ENCODE results near the gene PARP6. TPM values are rescaled to one million over a fixed set of nuclear protein-coding genes. Genes with fewer than 3 reads are reported as not detected.

PARP6 gene
- total RNA-seq, 2 donors from 2014 or later: 108 to 132 TPM

- Mint-ChIP-seq H3K36me3 (ENCODE audit: insufficient read depth in 2 of 2) (peaks cover 5 to 6% of the 10 kb centered on the region in 2 donors), H3K27ac (no peak overlapping the region), H3K4me1 (ENCODE audit: low read depth) (peaks cover 60% of the 10 kb centered on the region), H3K9me3 (no peaks in the 10 kb centered on the region), H3K4me3 (no peak overlapping the region), H3K27me3 (ENCODE audit: low read depth) (no peaks in the 10 kb centered on the region)
- no peak for ATAC-seq (replicated peaks in 1 of 2)
- no peak for DNase-seq
Measured at GRCh38 chr15:72235298-72235697, 37.1 kb downstream of the PARP6 start.

- Mint-ChIP-seq H3K27me3 (ENCODE audit: low read depth) (no peaks in the 10 kb centered on the region), H3K36me3 (ENCODE audit: insufficient read depth in 2 of 2) (peaks cover 12% of the 10 kb centered on the region in 2 donors), H3K27ac (no peak overlapping the region), H3K9me3 (no peaks in the 10 kb centered on the region), H3K4me1 (ENCODE audit: low read depth) (peaks cover 51% of the 10 kb centered on the region), H3K4me3 (no peak overlapping the region)
- no peak for DNase-seq
- no peak for ATAC-seq (replicated peaks in 1 of 2)
Measured at GRCh38 chr15:72233769-72234168, 38.6 kb downstream of the PARP6 start.

GRCh38 chr15:72231833-72232478 lies 40.4 kb downstream of the PARP6 start:
- Mint-ChIP-seq H3K27ac (peak overlapping the region; percentile 97), H3K4me3 (peak overlapping the region; percentile 97 to 99), H3K27me3 (ENCODE audit: low read depth) (no peaks in the 10 kb centered on the region), H3K4me1 (ENCODE audit: low read depth) (peaks cover 53% of the 10 kb centered on the region), H3K9me3 (no peaks in the 10 kb centered on the region), H3K36me3 (ENCODE audit: insufficient read depth in 2 of 2) (peaks cover 14 to 25% of the 10 kb centered on the region in 2 donors)
- DNase-seq (peak; percentile 43 to 45), ATAC-seq (replicated peaks in 1 of 2) (no peak)

GRCh38 chr15:72231066-72231832 lies 41.1 kb downstream of the PARP6 start, which contains the start of gene PKM:
TSS of gene PKM (minus strand) at chr15:72231190. CDS start at chr15:72219097, 12,093 bp downstream.
- no peaks in the 10 kb centered on the region for H3K27me3 Mint-ChIP-seq (ENCODE audit: low read depth)
- H3K9me3 Mint-ChIP-seq: no peaks in the 10 kb centered on the region
- H3K4me3 Mint-ChIP-seq: peak within 1 kb of the TSS; percentile 97 to 99
- H3K27ac Mint-ChIP-seq: peak within 1 kb of the TSS; percentile 97
- peaks cover 53% of the 10 kb centered on the region for H3K4me1 Mint-ChIP-seq (ENCODE audit: low read depth)
- DNase-seq (peak; percentile 98 to 99), ATAC-seq (replicated peaks in 1 of 2) (peak; percentile 49 to 53)
- H3K36me3 Mint-ChIP-seq (ENCODE audit: insufficient read depth in 2 of 2): peaks cover 14 to 26% of the 10 kb centered on the region in 2 donors

GRCh38 chr15:72230197-72231065 lies 41.9 kb downstream of the PARP6 start:
- H3K27me3 Mint-ChIP-seq (ENCODE audit: low read depth): no peaks in the 10 kb centered on the region
- no peaks in the 10 kb centered on the region for H3K9me3 Mint-ChIP-seq
- peaks cover 58% of the 10 kb centered on the region for H3K4me1 Mint-ChIP-seq (ENCODE audit: low read depth)
- peaks cover 17 to 34% of the 10 kb centered on the region in 2 donors for H3K36me3 Mint-ChIP-seq (ENCODE audit: insufficient read depth in 2 of 2)
- DNase-seq: peak; percentile 83 to 85
- H3K27ac Mint-ChIP-seq: peak overlapping the region; percentile 95
- ATAC-seq (replicated peaks in 1 of 2): peak; percentile 0 to 8
- H3K4me3 Mint-ChIP-seq: peak overlapping the region; percentile 97 to 99

- Mint-ChIP-seq H3K4me3 (peak overlapping the region; percentile 97 to 99), H3K9me3 (no peaks in the 10 kb centered on the region), H3K36me3 (ENCODE audit: insufficient read depth in 2 of 2) (peaks cover 19 to 36% of the 10 kb centered on the region in 2 donors), H3K4me1 (ENCODE audit: low read depth) (peaks cover 62% of the 10 kb centered on the region), H3K27ac (peak overlapping the region; percentile 98), H3K27me3 (ENCODE audit: low read depth) (no peaks in the 10 kb centered on the region)
- ATAC-seq (replicated peaks in 1 of 2): no peak
- DNase-seq: no peak
Measured at GRCh38 chr15:72229947-72230196, 42.5 kb downstream of the PARP6 start.

- Mint-ChIP-seq H3K27me3 (ENCODE audit: low read depth) (no peaks in the 10 kb centered on the region), H3K4me3 (peak overlapping the region; percentile 97 to 99), H3K4me1 (ENCODE audit: low read depth) (peaks cover 60% of the 10 kb centered on the region), H3K36me3 (ENCODE audit: insufficient read depth in 2 of 2) (peaks cover 19 to 37% of the 10 kb centered on the region in 2 donors), H3K9me3 (no peaks in the 10 kb centered on the region), H3K27ac (peak overlapping the region; percentile 98)
- DNase-seq: peak; percentile 41 to 49
- no peak for ATAC-seq (replicated peaks in 1 of 2)
Measured at GRCh38 chr15:72229076-72229946, 43.0 kb downstream of the PARP6 start.

- Mint-ChIP-seq H3K36me3 (ENCODE audit: insufficient read depth in 2 of 2) (peaks cover 26 to 49% of the 10 kb centered on the region in 2 donors), H3K9me3 (no peaks in the 10 kb centered on the region), H3K27ac (peak overlapping the region; percentile 98), H3K4me1 (ENCODE audit: low read depth) (peaks cover 67% of the 10 kb centered on the region), H3K4me3 (peak overlapping the region; percentile 97 to 99), H3K27me3 (ENCODE audit: low read depth) (no peaks in the 10 kb centered on the region)
- no peak for ATAC-seq (replicated peaks in 1 of 2)
- peak; percentile 13 to 18 for DNase-seq
Measured at GRCh38 chr15:72227720-72228119, 44.6 kb downstream of the PARP6 start.

- Mint-ChIP-seq H3K4me3 (peak overlapping the region; percentile 97 to 99), H3K27ac (peak overlapping the region; percentile 98), H3K9me3 (no peaks in the 10 kb centered on the region), H3K4me1 (ENCODE audit: low read depth) (peaks cover 67% of the 10 kb centered on the region), H3K27me3 (ENCODE audit: low read depth) (no peaks in the 10 kb centered on the region), H3K36me3 (ENCODE audit: insufficient read depth in 2 of 2) (peaks cover 26 to 55% of the 10 kb centered on the region in 2 donors)
- DNase-seq: peak; percentile 57 to 67
- ATAC-seq (replicated peaks in 1 of 2): peak; percentile 39 to 40
Measured at GRCh38 chr15:72227192-72227586, 45.2 kb downstream of the PARP6 start.

GRCh38 chr15:72223278-72223677 lies 49.1 kb downstream of the PARP6 start:
- Mint-ChIP-seq H3K9me3 (no peaks in the 10 kb centered on the region), H3K36me3 (ENCODE audit: insufficient read depth in 2 of 2) (peaks cover 20 to 61% of the 10 kb centered on the region in 2 donors), H3K27ac (peak overlapping the region; percentile 94), H3K27me3 (ENCODE audit: low read depth) (no peaks in the 10 kb centered on the region), H3K4me3 (peak overlapping the region; percentile 32 to 56), H3K4me1 (ENCODE audit: low read depth) (peaks cover 82% of the 10 kb centered on the region)
- no peak for DNase-seq
- ATAC-seq (replicated peaks in 1 of 2): no peak

GRCh38 chr15:72222393-72222792 lies 50.0 kb downstream of the PARP6 start:
- H3K4me3 Mint-ChIP-seq: peak overlapping the region; percentile 33 to 65
- no peak for ATAC-seq (replicated peaks in 1 of 2)

GRCh38 chr15:72220687-72221086 lies 51.7 kb downstream of the PARP6 start:
- ATAC-seq (replicated peaks in 1 of 2): no peak
- H3K27ac Mint-ChIP-seq: peak overlapping the region; percentile 76
- no peaks in the 10 kb centered on the region for H3K27me3 Mint-ChIP-seq (ENCODE audit: low read depth)
- no peak overlapping the region for H3K4me3 Mint-ChIP-seq
- peaks cover 57% of the 10 kb centered on the region for H3K4me1 Mint-ChIP-seq (ENCODE audit: low read depth)
- DNase-seq: no peak
- peaks cover 20 to 57% of the 10 kb centered on the region in 2 donors for H3K36me3 Mint-ChIP-seq (ENCODE audit: insufficient read depth in 2 of 2)
- H3K9me3 Mint-ChIP-seq: no peaks in the 10 kb centered on the region

More at GRCh38 chr15:72222393-72222792, 50.0 kb downstream of the PARP6 start:
- peak overlapping the region; percentile 94 for H3K27ac Mint-ChIP-seq
- peaks cover 22 to 58% of the 10 kb centered on the region in 2 donors for H3K36me3 Mint-ChIP-seq (ENCODE audit: insufficient read depth in 2 of 2)
- no peaks in the 10 kb centered on the region for H3K27me3 Mint-ChIP-seq (ENCODE audit: low read depth)
- no peaks in the 10 kb centered on the region for H3K9me3 Mint-ChIP-seq
- no peak for DNase-seq
- peaks cover 74% of the 10 kb centered on the region for H3K4me1 Mint-ChIP-seq (ENCODE audit: low read depth)
